GM18519 (cell line): ENCODE results near the gene FAM120A.

Experiments
- ATAC-seq: cut with Tn5 transposase; IDR thresholded peaks from one replicate; pipeline ENCODE4 v1.9.1; 2021; ENCODE audit warnings: mild to moderate bottlenecking, moderate library complexity; ENCODE audit not compliant: unreplicated experiment, low FRiP score

The FAM120A gene

DNA sequence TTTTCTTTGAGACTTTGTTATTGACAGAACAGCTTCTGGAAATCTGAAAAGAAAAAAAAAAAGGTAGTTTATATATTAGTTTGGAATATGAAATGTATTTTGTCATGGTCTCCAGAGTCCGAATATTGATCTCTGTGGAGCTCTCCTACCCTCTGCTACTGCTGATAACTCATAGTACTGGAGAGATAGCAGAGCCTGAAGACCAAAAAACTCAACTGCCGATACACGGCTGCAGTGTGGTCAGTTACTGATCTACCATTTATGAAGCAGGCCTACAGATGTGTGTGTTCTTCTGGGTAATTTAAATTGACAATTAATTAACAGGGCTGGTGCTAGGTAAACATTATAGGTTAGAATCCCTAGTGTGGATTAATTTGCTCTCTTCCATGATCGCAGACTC lies 3.8 kb upstream of the FAM120A start:
- no peak for ATAC-seq

DNA sequence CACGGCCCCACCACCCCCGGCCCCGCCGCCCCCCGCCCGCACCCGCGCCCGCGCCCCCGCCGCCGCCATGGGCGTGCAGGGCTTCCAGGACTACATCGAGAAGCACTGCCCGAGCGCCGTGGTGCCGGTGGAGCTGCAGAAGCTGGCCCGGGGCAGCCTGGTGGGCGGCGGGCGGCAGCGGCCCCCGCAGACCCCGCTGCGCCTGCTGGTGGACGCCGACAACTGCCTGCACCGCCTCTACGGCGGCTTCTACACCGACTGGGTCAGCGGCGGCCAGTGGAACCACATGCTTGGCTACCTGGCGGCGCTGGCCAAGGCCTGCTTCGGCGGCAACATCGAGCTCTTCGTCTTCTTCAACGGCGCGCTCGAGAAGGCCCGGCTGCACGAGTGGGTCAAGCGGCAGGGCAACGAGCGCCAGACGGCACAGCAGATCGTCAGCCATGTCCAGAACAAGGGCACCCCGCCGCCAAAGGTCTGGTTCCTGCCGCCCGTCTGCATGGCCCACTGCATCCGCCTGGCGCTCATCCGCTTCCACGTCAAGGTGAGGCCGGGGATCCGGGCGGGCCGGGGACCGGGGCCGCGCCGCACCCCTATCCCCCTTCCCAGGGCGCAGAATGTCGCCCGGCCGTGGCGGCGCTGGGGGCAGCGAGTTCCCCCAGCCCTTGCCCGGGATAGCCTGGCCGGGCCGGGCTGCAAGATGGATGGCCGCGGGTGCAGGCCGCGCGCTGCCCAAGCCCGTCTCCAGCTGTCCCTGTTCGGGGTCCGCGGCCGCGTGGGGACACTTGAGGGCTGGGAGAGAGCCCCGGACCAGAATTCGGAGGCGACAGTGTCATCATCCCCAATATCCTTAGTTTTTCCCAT lies 594 bp downstream of the FAM120A start:
- no peak for ATAC-seq

DNA sequence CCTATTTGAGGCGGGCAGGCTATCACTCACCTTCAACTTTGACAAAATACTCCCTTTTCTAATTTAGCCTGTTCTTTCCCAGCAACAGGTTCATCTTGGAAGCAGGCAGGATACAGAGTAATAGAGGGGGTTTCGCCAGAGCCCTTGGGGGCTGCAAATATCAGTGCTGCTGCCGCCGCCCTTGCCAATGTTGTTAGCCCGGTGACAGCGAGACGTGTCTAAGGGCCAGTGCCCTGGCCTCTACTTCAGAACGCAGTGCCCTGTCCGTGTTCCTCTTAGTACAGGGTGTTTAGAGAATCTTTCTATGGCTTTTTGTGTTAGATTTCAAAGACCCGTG lies 1.2 kb downstream of the FAM120A start:
- ATAC-seq: no peak

DNA sequence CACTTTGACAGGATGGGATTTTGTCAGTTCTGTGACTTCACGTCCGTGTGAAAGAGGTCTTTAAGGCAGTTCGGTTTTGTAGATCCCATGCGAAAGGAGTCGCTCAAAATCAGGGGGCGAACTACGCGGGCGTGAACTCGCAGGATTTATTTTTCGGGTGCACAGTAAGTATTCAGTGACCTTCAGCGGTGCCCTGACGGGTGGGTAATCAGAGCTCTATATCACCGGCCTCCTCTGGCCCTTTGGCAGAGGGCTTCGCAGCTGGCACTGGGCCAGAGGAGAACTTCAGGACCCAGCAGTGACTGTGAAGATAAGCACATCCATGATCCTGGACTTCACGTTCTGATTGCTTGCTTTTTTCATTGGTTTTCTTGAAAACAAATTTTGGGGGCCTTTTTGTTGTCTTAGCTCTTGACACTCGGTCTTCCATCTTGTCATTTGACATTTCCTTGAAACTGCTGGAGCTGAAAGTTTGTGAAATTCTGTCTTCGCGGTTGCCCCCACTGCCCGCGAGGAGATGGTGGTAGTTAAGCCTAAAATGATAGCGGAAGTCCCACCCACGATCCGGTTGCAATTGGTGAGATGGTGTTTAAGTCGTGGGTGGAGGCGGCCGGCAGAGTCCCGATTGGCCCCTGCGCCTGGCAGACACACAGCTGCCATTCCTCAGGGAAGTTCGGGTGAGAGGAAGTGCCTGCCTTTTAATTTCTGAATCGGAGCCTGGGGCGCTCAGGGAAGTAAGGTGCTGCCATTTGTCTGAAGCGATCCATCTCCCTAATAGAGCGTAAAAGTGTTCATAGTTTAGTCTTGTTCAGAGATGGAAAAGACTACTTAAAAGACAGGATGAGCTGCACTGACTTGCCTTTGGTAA lies 1.8 kb downstream of the FAM120A start, which contains the start of gene FAM120AOS:
FAM120AOS (minus strand) TSS at position 535 of the 868 bp plus-strand sequence. CDS start 872 bp downstream, outside the sequence.
- peak; percentile 44 for ATAC-seq

DNA sequence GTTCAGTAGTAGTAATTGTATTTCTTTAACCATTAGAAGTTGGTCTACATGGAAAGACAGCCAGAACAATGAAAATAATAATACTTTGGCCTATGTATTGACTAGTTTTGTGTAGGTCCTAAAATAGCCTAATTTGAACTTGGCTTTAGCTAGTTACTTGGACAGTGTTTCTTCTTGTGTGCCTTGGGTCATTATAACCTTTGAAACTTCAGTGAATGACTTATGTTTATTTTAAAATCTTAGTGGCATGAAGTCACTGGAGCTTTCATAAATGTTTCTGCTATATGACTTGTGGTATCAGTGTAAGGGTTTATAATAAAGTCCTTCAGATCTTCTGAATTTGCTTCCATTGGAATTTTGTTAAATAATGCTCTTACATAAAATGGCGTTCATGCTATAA lies 4.5 kb downstream of the FAM120A start:
- ATAC-seq: no peak

DNA sequence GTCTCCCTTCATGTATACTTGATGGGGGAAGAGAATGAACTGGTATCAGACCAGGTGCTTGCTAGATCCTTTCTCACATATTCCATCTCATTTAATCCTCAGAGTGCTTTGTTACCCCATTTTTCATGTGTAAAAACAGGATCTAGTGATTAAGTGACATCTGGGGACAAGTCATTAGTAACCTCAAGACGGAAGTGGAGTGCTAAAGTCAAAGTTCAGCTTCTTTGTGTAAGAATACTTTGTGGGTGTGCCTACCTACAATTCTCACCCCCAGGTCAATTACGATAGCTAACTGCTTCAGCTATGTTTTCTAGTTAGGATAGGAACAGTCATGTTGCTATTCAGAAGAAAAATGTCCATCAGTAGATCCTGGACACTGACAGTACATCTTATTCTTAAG lies 5.0 kb downstream of the FAM120A start:
- no peak for ATAC-seq

DNA sequence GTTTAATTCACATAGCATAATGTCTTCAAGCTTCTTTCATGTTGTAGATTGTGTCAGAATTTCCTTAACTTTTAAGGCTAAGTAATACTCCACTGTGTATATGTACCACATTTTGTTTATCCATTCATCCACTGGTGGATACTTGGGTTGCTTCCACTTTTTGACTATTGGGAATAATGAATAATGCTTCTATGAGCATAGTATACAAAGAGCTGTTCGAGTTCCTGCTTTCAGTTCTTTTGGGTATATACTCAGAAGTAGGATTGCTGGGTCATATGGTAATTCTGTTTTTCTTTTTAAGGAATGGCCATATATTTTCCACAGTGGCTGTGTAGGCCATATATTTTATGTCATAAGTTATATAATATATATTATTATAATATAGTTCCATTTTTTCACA lies 5.5 kb downstream of the FAM120A start:
- no peak for ATAC-seq

DNA sequence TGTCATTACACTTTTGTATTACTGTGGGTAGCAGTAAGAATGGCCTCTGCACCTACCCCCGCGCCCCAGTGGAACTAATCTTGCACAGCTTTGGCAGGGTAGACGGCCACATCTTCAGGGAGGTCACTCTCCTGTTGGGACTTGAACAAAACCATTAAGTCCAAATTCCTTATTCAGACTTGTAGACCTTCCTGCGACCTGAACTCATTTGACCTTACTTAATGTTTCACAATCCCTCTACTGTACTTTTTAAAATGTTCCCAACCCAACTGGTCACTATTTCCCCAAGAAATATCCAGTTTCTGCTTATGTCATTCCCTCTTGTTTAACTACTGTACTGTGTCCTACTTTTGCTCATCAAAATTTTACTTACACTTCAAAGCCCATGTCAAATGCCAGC lies 7.2 kb downstream of the FAM120A start:
- ATAC-seq: no peak

DNA sequence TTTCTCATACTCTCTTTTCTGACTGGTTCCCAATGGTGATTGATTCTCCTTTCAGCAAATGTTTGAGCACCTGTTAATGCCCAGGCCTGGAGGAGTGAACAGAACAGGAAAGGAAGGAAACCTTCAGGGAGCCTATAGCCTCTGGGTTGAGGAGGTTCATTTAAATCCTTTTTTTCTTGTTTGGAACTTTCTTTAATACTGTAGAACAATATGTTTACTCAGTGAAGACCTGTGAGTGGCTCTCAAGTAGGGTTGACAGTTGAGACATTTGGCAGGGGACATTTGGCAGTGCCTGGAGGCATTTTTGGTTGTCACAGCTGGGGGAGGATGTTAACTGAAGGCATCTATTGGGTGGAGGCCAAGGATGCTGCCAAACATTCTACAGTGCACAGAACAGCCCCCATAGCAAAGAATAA lies 8.0 kb downstream of the FAM120A start:
- no peak for ATAC-seq

DNA sequence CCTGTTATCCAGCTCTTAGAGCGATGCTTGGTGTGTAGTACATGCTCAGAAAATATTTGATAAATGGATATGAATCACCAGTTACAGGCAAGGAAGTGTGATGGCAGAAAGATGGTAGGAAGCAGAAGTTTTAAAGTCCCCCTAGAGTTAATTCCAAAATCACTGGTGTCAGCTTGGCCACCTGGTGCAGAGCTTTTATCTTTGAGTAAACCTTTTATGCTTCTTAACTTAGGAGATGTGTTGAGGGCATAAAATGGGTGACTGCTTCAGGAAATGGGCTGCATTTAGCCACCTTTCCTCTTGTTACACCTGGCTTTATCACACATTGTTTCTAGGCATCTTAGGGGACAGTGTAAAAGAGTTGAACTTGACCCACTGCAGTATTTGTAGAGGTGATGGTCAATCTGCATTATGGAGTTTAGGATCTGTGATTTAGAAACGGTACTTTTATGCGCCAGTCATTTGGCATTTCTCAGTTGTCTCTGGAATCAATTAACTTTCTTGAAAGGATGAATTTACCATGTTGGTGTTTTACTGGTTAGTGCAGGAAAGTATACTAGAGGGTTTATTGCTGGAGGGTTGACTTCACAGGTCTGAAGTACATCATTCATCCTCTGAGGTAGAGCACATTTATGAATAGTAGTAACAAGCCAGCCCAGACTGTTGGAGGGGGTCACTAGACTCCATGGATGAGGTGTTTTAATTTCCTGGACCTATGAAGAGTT lies 9.4 kb downstream of the FAM120A start:
- no peak for ATAC-seq

DNA sequence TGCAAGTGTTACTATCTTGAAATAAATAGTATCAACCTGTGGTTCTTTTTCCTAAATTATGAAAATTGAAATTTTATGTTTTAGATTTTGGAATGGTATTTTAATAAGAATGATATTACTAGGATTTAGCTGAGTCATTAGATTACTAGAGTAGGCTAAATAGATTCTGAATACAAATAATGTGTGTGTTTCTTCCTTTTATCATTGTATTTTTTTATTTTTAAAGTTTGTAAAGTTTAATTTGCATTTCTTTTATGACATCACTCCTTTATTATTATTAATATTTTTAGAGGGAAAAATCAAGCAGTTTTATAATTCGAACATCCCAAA lies 9.9 kb downstream of the FAM120A start:
- no peak for ATAC-seq

DNA sequence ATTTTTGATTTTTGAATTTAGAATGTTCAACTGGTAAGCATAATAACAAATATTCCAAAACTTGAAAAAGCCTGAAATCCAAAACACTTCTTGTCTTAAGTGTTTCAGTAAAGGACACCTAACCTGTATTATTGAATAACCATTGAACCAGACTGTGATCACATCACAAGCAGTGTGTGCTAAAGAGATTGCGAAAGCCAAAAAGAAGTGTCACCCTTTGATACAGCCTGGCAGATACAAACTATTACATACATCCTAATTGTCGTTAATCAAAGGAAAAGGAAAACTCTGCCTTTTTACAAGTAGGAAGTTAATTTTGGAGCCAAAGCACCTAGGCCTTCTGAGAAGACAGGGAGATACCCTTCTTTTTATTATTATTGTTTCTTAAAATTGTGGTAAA lies 10.3 kb downstream of the FAM120A start:
- no peak for ATAC-seq

DNA sequence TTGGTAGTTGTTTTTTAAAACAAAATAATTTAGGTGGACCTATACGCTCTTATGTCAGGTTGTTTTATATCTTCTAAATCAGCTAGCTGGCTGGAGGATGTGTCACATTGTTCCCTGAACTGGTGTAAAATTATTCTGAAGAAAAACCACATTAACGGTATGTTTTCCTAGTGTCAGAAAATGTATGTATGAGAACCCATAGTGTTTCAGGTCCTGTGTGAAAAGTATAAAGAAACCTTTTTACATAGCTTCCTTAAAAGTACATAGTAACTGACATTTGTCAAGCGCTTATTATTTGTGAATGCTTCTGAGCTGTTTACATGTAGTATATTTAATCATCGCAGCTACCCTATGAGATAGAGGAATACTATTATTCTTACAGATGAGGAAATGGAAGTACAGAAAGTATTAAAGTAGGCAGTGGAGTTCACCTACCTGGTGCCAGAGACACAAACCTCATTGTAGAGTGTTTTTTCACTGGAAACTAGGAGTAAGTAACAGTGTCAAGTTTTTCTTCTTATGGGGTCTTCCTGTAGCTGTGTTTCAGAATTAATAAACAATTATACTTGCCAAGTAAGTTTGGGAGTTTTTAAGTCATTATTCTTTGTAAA lies 12.3 kb downstream of the FAM120A start:
- no peak for ATAC-seq

DNA sequence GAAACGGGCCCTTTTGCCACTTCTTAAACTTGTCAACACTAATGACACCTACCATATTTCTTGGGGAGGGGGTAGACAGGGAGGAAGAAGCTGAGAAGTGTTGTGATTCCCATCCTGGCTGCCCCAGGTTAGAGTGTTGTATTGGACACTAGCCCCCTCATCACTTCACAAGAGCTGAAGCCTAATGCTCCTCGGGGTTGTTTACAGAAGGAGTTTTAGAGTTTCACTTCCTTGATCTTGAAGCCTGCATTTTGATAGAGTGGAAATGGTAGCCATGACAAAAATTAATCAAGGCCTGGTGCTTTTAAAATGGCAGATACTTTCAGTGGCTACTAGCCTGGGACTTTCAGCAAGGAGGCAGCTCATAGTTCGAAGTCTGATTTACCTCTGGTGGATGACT lies 12.9 kb downstream of the FAM120A start:
- ATAC-seq: no peak

DNA sequence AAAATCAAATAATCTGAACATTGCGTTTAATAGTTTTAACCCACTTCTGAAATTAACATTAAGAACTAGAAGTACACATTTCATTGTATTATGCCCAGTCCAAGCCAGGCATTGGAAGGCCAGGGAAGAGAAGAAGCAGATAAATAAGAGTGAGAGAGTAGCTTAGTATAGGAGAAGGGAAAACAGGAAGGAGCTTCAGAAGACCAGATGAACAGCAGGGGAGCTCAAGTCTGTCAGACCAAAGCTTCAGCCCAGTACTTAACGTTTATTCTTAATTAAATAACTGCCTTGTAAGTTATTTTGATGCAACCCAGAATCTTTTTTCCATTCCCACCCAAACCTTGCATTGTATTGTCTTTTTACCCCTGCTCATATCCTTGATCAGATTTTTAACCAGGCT lies 13.4 kb downstream of the FAM120A start:
- ATAC-seq: no peak

DNA sequence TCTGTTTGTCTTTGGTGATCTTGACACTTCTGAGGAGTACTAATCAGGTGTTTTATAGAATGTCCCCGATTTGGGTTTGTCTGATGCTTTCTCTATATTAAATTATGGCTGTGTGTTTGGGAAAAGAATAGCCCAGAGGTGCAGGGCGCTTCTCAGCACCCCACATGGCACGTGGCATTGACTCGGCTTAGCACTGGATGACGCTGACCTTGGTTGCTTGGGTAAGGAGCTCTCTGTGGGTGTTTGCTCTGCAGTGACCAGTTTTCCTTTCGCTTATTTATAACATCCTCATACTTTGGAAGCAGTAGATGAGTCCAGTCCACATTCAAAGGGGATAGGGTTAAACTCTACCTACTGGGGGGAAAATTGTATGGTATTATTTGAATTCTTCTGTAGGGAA lies 14.4 kb downstream of the FAM120A start:
- no peak for ATAC-seq

DNA sequence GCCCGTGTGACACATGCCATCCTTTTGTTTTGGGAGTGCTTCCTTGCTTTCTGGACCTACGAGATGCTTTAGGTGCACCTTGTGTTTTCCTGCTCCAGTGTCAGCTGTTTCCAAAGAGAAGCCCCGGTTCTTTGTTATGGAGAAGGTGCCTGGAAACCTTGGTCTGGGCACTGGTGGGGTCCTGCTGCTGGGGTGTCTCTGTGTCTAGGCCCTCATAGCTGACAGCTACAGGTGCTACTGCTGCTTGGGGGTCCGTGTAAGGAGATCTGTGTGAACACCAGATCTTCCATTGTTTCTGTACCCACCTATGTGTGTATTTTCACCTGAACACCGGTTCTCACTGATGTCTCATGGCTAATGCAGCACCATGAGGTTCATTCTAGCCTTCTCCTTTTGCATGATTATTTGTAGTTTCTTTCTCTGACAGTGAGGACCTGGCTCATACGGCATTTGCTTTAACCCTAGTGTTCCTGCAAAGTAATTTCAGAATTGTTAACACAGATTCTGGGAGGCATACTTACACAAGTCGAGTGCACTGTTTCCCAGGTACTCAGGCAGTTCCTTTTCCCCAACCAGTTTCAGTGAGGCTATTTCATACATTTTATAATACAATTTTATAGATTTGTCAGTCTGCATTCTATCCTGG lies 15.1 kb downstream of the FAM120A start:
- ATAC-seq: no peak

DNA sequence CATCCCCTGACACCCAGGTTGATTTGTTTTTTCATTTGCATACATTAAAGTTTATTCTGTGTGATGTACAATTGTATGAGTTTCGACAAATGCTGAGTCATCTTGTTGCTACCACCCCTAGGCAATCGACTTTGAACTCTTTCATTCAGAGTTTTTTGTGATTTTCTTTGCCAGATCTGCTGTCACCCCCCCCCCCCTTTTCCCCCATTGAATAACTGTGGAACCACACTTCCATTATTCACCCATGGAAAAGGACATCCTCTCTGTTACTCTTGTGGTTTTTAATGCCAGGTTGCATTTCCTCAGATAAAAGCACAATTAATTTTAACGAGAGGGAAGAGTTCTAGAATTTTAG lies 15.6 kb downstream of the FAM120A start:
- no peak for ATAC-seq

DNA sequence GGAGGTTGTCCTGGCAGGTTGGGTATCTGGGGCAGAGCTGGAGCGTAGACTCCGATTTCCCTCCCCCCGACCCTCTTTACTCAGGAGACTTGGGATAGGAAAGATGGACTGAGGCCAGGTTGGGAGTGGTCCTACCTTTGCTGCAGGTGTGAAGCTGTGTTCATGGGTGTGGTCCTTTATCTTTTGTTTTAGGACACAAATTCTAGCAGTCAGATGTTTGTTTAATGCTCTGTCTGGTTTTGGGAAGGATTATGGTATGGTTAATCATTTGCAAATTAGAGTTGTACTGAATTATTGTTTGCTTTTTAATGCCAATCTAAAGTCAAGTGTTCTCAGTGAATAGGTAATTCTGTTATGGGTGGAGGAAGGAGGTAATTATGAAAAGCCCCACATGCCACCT lies 16.0 kb downstream of the FAM120A start:
- ATAC-seq: no peak

DNA sequence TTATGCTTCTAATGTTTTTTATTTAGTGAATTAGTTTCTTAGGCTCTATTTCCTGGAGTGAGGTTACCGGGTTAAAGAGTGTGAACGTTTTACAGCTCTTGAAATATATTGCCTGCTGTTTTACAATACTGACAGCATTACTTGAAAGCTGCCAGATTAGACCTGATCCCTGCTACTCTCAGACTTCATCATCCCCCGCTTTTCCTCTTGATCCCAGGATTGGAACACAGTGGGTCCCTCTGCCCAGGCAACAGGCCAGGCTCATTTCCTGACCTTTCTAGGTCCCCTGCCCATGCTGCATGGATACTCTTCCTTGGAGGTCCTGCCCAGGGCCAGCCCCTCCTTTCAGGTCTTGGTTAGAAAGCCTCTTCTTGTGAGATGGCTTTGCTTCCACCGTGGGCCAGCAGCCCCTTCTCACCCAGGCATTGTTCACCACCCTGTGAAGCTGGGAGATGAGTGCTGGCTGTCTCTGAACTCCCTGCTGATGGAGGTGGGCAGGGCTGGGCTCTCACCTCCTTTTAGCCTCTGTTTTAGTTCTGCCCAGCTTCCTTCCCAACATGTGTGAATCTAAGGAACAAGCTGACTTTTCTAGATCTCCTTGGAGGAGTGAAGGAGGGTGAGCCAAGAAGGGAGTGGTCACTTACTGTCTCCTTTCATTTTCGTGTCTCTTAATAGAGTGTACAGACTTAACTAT lies 17.4 kb downstream of the FAM120A start:
- no peak for ATAC-seq
